ENCODE results near the gene SULF2.

Gene SULF2

DNA sequence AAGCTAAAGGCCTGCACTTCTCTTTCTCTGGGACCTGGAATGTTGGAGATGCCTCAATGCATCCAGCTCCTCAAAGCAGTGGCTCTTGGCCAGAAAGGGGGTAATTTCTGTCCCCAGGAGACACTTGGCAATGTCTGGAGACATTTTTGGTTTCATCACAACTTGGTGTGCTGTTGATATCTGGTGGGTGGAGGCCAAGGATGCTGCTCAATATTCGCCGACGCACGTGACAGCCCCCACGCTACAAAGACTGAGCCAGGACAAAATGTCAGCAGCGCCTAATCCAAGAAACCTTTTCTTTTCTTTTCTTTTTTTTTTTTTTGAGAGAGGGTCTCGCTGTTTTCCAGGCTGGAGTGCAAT, 79.8 kb downstream of the SULF2 start:
- DNase-seq: no peak

DNA sequence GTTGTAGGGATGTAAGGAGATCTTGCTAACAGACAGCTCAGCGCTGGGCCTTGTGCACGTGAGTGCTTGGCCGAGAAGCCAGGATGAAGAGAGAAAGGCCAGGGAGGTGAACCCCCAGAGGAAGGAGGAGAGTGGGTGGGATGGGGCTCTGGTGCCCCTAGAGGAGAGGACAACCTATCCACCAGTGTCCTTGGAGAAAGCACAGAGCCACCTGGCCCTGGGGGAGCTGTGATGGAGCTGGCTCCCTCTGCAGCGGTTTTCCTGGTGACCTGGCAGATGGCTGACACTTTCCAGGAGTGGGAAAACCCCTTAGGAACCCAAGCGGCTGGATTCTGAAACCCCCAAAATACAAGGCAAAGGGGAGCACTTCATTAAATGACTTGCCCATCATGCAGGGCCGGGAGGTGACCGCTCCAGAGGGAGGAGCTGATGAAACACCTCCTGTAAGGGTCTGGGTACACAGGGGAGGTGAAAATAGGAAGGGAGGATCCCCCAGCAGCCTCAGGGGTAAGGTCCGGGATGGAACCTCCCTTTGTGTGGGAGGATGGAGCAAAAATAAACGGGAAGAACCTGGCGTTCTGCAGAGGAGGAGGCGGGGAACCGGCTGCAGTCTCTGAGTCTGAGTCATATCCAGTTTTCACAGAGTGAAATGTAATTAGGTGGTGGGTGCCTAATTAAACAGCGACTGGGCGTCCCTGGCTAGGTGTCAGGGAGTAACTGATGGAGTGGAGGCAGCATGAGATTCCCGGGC, 80.4 kb downstream of the SULF2 start:
- DNase-seq: no peak

DNA sequence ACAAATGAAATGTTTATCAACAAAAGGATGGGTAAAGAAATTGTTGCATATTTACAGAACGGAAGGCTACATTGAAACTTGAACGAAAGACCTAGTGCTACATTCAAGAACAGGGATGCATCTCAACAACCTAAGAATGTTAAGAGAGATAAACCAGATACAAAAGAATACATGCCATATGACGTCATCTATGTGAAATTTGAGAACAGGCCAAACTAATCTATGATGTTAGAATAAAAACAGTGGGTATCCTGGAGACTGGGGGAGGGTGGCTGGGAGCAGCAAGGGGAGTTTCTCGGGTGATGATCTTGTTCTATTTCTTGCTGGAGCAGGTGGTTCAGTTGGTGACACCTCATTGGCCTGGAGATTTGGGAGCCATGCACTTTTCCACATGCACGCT, 81.5 kb downstream of the SULF2 start:
- DNase-seq: no peak

DNA sequence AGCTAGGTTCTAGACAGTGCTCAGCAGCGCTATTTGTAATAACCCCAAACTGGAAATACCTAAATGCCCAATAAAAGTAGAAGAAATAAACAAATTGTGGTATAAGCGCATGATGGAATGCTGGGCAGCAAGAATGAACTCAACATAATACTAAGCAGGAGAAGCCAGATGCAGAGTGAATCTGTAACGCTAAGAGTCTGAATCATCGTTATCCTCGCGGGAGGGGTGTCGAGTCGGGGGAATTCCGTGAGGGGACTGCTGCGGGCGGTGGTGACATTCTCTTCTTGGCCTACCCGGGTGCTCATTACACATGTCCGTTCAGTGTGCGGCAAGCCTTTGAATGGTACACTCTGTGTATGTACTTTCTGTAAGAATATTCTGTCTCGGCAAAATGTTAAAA, 83.7 kb downstream of the SULF2 start:
- no peak for DNase-seq

DNA sequence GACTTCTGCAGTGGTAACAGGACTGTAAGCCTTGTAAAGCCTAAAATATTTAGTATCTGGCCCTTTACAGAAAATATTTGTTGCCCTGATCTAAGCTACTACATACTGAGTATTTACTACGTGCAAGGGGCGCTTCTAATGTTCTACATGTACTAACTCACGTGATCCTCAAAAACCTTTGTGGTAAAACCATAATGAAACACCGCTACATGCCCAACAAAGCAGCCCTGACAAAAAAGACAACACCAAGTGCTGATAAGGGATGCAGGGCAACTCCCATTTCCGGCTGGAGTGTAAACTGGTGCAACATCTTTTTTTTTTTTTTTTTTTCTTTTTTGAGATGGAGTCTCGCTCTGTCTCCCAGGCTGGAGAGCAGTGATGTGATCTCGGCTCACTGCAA, 85.0 kb downstream of the SULF2 start:
- no peak for DNase-seq

DNA sequence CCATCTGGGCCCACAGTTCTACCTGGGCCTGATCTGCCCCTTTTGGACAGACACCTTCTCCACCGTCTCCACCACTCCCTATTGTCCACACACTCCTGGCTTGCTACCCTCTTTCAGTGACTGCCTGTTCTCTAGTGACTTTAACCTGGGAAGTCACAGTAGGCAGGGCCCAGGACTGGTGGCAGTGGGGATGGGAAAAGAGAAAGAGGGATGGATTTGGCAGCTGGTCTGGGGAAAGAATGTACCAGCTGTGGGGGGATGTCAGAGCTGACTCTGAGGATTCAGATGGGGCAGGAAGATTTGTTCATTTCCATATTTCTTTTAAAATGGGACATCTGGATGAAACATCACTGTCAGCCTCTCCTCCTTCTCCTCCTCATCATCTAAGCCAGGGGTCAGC, 85.5 kb downstream of the SULF2 start:
- DNase-seq: no peak

DNA sequence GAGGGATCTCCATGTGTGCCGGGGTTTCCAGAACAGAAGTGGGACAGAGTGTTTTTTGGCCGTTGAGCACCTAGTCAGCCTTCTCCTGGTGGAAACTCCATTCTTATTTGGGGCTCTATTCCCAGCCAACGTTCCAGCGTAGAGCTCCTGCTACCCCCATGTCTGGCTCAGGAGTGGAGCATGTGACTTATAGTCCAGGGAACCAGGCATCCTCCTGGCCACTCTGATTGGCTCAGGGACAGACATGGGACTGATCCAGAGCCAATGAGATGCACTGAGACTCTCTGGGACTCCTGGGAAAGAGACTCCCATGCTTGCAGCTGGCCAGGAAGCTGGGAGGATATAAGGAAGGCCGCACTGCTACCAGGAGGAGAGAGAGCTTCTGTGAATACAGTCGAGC, 87.1 kb downstream of the SULF2 start:
- no peak for DNase-seq

DNA sequence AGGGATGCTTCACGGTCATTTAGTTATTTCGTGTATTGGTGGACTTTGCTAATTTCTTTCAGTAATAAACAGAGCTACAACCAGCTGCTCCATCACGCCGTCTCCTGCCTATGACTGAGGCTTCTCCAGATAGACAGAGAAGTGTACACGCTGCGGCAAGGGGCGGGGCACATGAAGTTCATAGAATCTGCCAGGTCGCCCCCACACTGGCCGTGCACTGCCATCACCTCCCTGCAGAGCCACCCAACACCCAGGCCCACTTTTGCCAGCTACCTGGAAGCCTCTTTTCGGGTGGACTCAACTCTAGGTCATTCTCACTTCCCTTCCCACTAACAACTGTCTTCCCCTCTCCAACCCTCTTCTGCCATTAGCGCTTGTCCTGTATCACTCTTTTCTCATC, 88.4 kb downstream of the SULF2 start:
- no peak for DNase-seq

DNA sequence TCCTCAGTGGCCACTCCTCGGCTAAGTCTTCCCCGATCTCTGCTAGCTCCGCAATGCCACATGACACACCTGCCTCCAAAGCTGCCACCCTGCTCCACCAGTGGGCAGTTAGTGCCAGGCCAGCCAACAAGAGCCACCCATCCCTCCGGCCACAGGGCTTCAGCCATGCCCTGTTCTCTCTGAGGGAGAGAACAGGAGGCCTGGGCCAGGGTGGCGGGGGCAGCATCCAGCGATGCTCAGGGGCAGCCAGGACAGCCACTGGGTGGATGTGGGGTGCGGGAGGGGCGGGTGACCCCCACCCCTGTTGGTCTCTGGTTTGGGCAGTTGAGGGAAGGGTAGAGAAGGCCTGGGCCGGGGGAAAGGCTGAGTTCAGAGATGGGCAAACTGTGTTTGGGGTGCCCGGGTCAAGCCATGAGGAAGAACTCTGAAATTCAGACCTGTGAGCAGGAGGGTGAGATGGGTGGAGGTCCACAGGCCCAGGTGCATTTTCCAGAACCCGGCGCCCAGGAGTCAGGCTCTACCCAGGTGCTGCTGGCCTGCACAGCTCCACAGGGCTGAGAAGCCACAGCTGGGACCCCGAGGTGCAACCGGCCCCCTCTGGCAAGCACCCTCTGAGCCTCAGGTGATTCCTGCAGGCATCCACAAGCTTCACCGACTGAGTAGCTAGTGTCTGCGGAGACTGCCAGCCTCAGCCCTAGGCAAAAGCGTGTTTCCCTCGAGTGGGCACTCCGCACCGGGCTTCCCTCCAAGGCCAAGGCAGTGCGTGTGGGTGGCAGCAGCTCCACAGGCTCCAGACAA, 91.1 kb downstream of the SULF2 start:
- no peak for DNase-seq

DNA sequence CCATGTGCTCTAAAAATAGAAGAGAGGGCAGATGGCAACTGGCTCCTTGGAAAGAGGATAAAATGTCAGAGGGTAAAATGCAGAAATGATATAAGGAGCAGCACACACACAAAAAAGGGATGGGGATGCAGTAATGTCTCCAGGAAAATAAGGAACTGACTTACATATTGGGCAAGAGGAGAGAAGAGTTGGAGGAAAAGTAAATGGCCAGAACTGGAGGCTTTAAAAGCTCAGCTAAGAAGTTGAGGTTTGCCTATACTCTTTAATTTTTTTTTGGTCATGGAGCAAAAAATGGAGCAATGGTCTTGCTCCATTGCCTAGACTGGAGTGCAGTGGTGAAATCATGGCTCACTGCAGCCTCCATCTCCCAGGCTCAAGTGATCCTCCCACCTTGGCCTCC, 93.7 kb downstream of the SULF2 start:
- DNase-seq: no peak

DNA sequence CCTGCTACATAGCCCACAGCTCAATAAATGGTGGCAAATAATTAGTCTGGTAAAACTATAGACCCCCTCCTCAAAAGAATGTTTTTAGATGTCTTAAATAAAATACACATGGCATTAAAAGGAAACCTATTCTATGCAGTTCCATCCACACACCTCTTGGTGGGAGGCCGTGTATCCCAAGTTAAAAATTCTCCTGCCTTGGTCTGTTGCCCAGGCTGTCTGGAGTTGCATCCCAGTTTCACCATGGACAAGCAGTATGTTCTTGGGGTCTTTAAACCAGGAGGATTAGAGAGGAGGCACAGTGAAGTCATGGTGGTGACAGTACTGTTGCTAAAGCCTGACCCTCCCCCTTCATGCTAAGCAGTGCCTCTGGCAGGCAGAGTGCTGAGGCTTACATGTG, 95.5 kb downstream of the SULF2 start:
- DNase-seq: no peak

DNA sequence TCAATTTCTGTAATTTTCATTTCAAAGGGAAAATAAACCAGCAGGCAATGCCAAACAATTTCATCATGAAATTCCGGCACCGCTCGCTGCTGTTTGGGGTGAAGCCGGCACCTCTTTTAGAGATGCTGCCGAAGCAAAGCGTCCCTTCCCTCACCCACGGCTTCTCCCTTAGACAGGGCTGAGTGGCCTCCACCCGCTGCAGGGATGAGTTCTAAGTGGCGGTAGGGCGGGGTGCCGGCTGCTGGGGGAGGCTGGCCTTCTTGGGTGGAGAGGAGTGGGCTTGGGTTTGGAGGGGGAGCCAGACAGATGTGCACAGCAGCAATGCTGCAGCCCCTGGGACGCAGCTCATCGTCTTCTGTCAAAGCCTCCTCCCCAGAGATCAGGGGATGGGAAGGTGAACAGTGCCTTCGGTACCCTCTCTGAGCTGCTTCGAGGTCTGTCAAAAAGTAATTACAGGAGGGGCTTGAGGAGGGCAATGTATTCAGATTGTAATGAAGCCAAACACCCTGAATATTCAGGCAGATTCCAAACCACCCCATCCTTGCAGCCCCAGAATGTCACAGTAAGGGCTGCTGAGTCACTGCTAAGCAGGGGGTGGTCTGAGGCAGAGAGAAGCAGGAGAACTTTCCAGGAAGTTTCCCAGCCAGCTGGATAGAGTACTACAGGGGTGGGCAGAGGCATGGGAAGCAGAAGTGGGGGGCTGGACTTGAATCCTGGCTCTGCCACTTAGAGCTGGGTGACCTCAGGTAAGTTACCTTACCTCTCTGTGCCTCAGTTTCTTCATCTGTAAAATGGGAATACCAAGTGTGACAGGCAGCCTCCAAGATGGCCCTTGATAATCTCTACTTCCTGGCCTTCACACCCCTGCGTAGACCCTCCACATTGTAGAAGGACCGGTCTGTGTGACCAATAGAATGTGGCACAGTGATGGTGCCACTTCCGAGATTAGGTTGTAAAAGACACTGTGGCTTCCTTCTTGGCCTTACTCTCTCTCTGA, 96.6 kb downstream of the SULF2 start:
- DNase-seq: no peak

DNA sequence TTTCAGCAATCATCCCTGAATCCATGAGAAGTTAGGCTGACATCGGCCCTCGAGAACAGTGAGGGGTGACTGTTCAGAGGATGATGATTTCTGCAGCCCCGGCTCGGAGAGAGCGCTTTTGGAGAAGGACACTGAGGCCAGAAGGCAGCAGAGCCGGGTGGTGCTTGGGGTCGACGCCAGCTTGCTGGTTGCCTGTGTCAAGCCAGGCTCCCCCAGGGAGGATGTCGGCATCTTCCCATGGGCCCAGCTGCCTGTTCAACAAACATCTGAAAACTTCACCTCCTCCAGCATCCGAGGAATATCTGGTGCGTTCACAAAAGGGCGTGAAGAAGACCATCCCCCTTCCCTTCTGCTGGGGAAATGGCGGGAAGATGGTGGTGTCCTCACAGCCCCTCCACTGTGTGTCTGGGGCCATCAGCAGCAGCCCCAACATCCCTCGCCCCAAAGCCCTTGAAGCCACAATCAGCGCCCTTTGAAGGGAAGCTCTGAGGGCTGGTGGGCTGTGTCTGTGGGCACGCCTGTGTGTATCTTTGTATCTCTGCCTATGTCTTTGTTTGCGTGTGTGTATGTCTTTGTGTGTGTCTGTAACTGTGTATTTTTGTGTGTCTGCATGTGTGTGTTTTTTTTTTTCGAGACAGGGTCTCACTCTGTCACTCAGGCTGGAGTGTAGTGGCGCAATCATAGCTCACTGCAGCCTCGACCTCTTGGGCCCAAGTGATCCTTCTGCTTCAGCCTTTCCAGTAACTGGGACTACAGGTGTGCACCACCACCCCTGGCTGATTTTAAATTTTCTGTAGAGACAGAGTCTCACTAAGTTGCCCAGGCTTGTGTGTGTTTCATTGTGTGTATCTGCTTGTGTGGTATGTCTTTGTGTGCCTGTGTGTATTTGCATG, 97.9 kb downstream of the SULF2 start:
- DNase-seq: no peak

DNA sequence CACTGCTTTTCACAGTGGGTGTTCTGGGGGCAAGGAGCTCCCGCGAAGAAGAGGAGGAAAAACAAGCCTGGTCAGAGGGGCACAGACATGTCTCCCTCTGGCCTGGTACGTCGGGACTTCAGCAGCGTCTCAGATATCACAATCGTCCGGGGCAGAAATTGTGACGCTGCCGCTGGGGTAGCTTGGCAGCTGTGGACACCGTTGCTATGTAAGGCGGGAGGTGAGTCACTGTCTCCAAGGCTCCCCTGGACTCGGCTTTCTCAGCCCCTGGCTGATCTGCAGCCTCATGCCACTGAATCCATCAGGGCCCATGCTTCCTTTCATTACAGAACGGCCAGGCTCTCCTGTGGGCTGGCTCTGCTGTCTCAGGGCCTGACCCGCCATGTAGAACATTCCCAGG, 98.7 kb downstream of the SULF2 start:
- DNase-seq: no peak

DNA sequence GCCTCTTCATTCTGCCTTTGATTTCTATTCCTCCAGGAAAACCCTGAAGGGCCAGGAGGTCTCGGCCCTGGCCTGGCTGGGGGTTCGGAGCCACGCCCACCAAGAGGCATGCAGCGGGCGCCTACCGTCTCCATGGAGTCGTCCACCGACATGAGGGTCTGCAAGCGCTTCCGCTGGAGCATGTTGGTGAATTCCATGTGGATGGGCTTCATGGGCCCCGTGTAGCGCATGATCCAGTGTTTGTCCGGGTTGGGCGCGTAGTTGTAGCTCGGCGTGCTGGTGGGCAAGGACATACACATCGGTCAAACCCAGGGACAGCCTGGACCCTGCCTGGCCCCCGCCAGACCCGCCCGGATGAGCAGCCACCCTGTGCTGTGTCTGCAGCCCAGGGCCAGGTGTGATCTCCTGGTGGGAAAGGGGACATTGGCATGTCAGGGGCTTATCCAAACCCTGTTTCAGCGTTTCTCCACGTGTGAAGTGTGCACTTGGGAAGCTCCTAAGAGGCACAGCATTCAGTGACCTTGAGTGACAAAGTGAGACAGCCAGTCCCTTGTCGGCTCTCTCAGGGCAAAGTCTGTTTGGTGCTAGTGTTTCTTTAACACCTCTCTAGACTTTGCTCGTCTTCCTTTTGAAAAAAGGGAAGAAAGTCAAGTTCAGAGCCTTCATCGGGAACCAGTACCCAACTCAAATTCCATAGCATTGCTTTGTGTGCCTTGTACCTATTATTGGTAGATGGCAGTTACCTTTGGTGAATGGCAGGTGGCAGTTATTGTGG, 100.8 kb downstream of the SULF2 start:
- no peak for DNase-seq

DNA sequence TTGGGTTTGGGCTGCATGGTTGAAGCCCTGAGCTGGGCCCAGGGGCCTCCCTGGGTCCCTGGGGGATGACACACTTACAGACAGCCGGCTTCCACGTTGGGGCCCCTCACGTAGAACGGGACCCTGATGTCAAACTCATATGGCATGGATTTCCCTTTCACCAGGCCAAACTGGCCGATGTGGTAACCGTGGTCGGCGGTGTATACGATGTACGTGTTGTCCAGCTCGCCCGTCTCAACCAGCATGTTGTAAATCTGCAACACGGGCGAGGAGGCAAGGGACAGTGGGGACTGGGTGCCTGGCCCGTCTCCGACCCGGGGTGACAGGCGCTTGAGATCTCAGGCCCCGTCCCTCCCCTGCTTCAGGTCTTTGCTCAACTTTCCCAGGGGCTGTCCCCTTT, 102.4 kb downstream of the SULF2 start:
- DNase-seq: no peak

DNA sequence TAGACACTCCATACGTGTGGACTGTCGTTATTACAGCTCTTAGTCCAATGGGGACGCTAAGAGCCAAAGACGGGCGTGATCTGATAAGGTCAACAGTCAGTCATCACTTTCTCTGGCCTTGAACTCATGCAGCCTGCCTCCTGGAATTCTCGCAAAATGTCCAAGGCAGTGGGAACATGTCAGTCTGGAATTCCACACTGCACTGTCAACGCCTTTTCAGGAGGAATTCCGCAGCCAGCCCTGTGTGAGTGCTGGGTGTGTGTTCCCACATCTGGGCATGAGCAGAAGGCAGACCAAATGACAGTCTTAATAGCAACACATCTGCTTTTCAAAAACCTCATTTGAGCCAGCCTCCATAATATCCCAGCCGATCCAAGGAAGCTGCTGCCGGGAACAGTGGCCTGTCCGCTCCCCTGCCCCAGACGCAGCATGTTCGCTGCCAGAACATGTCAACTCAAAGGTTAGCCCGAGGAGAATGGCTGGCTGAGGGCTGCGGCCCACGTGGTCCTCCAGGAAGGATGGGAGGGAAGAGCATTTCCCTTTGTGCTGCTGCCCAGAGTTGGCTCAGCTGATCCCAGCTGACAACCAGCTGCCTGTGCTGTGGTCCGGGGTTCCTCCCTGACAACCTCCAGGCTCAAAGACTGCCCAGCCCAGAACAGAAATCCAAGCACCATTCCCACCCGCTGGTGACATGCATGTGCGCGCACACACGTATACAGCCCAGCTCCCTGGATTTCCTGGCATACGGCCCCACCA, 103.1 kb downstream of the SULF2 start:
- no peak for DNase-seq

DNA sequence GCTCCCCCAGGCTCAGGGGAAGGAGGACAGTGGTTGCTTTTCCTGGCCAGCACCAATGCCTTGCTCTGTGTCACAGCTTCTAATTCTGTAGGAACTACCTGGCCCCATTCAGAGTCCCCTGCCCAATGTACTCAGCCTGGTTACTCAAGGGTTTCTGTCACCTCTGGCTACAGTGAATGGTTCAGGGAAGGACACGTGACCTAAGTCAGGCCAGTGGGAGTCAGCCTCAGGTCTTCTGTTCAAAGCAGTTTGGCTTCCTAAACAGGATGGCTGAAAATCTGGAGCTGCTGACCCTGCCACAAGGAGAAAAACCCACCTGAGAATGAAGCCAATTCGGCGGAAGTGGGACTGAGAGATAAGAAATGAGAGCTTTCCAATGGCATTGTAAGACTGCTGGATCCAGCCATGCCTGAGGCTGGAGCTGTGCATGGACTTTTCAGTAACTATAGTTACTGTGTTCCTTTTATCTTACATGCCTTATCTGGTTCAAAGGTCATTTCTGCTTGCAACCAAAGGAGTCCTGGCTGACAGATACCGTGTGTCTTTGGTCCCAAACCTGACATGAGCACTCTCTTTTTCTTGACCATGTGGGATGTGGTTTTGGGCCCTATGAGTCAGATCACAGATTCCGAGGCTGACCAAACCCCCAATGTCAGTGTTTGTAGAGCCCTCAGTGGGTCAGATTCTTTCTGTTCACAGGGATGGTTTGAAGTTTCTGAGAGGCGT, 104.3 kb downstream of the SULF2 start:
- no peak for DNase-seq

DNA sequence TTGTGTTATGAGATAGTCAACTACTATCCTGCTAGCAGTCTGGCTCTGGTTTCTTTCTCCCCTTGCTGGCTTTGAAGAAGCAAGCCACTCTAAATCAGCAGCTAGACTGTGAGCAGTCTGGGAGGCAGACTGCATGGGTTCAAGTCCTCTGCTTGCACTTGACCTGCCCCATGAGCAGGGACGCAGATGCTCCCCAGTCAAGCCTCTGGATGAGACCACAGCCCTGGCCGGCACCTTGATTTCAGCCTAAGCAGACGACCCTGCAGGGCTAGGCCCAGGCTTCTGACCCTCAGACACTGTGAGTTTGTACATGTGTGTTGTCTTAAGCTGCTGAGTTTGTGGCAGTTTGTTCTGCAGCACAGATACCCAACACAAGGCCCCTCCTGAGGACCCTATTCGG, 105.8 kb downstream of the SULF2 start:
- DNase-seq: no peak

DNA sequence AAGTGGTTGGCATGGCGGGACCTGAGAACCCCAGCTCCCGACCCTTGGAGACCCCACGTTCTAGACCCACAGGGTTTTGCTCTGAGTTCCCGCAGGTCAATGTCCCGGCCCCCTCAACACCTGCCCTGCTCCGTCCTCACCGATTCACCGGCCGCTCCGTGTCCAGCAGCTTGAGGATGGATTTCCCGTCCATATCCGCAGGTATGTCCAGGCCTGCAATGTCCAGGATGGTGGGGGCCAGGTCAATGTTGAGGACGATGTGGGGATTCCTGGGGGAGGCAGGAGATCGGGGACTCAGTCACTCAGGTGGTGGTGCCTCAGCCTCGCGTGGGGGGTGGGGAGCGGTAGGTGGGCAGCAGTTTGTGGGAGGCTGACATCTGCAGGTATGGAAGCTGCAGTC, 106.7 kb downstream of the SULF2 start:
- DNase-seq: no peak
